GM12878 (cell line): ENCODE data around the gene EVA1A. TPM values are rescaled to one million over a fixed set of nuclear protein-coding genes. Genes with fewer than 3 reads are reported as not detected.

ENCODE experiments used
- ATAC-seq: fragments of 200-7000 bp; cut with Tn5 transposase; 3 replicates; pipeline ENCODE4 v1.9.1; 2020; ENCODE audit warnings: mild to moderate bottlenecking, moderate library complexity
- BruUV-seq: library from RNA; stranded (reverse); fragments of 400-500 nt; replicated peaks from 2 replicates; lab custom pipeline; 2021; lab: Mats Ljungman, UMichigan
- CTCF ChIA-PET: fragments of 300-600 bp; sonication (Branson Sonifier 250); formaldehyde crosslinking; extraction: SDS; loops from one replicate; lab custom pipeline; 2021; ENCODE audit warnings: inconsistent platforms; lab: Yijun Ruan, JAX
- POLR2A ChIA-PET: fragments of 350-600 bp; formaldehyde crosslinking; extraction: SDS; loops from one replicate; lab custom pipeline; 2021; ENCODE audit warnings: inconsistent platforms; lab: Charles Lee
- RAD21 ChIA-PET: fragments of 300-600 bp; sonication (Branson Sonifier 250); formaldehyde crosslinking; loops from one replicate; lab custom pipeline; 2023; ENCODE audit warnings: antibody characterized with exemption; ENCODE audit not compliant: unreplicated experiment; lab: Charles Lee
- SMC1A ChIA-PET: fragments of 300-600 bp; sonication (Branson Sonifier 250); formaldehyde crosslinking; loops from one replicate; lab custom pipeline; 2023; ENCODE audit not compliant: unreplicated experiment, uncharacterized antibody; lab: Charles Lee
- DNase-seq: peaks from one replicate; pipeline ENCODE4 v3.0.0-alpha.2; 2011; ENCODE audit warnings: low read depth, low spot score
- FAIRE-seq: peaks from 3 replicates; lab custom pipeline; 2011; peaks lifted over from hg19 to GRCh38; lab: Jason Lieb, UNC
- H2AFZ ChIP-seq: 2 replicates; pipeline ENCODE4 v1.6.0; 2011; ENCODE audit warnings: low read depth, low read length, control low read depth; ENCODE audit not compliant: control insufficient read depth
- H3K27ac ChIP-seq: 2 replicates; pipeline ENCODE4 v1.5.1; 2011; ENCODE audit warnings: control low read depth; ENCODE audit not compliant: control insufficient read depth, insufficient read depth
- H3K27me3 ChIP-seq, 2 experiments: replicated peaks in 1 of 2; 2 replicates each; pipeline versions ENCODE4 v1.6.0 to v1.6.1; 2011; ENCODE audit warnings: low read length in 1 of 2; ENCODE audit not compliant: control insufficient read depth in 2 of 2, insufficient read depth in 2 of 2
- H3K36me3 ChIP-seq, 2 experiments: 2 replicates each; pipeline ENCODE4 v1.5.1; 2011; ENCODE audit warnings: low read length in 1 of 2; ENCODE audit not compliant: control insufficient read depth in 2 of 2, insufficient read depth in 2 of 2
- H3K4me1 ChIP-seq: 2 replicates; pipeline ENCODE4 v1.6.1; 2011; ENCODE audit warnings: mild to moderate bottlenecking, low read length, moderate library complexity, mixed read lengths; ENCODE audit not compliant: control insufficient read depth, insufficient read depth
- H3K4me2 ChIP-seq: 2 replicates; pipeline ENCODE4 v1.6.0; 2011; ENCODE audit warnings: control low read depth; ENCODE audit not compliant: control insufficient read depth, insufficient read depth
- H3K4me3 ChIP-seq: fragments of 200-600 bp; sonication (generic); 2 replicates; pipeline ENCODE4 v1.5.1; 2016
- H3K79me2 ChIP-seq: 2 replicates; pipeline ENCODE4 v1.6.0; 2011; ENCODE audit warnings: low read length; ENCODE audit not compliant: control insufficient read depth, insufficient read depth
- H3K9ac ChIP-seq: 2 replicates; pipeline ENCODE4 v1.8.0; 2011; ENCODE audit warnings: low read length, control low read depth, mixed read lengths; ENCODE audit not compliant: control insufficient read depth, insufficient read depth
- H3K9me3 ChIP-seq: replicated peaks from 3 replicates; pipeline ENCODE4 v1.5.1; 2011; ENCODE audit warnings: mild to moderate bottlenecking, low read length; ENCODE audit not compliant: control insufficient read depth, insufficient read depth
- H4K20me1 ChIP-seq: 2 replicates; pipeline ENCODE4 v1.6.0; 2011; ENCODE audit not compliant: control insufficient read depth, insufficient read depth
- BHLHE40 ChIP-seq, 2 experiments: fragments of 450-650 bp in 1 of 2; IDR thresholded peaks; 2 replicates each; pipeline ENCODE4 v1.6.1; 2011 to 2017; ENCODE audit warnings: low read depth in 2 of 2, borderline replicate concordance in 1 of 2, improper control_type of control experiment in 1 of 2, low read length in 1 of 2, mild to moderate bottlenecking in 1 of 2
- KLF5 ChIP-seq: fragments of 450-650 bp; IDR thresholded peaks from 2 replicates; pipeline ENCODE4 v1.6.1; 2014; ENCODE audit warnings: mild to moderate bottlenecking; ENCODE audit not compliant: partially characterized antibody
- LARP7 ChIP-seq: fragments of 450-650 bp; IDR thresholded peaks from 2 replicates; pipeline ENCODE4 v1.6.1; 2017; ENCODE audit warnings: mild to moderate bottlenecking
- MEF2B ChIP-seq: fragments of 450-650 bp; IDR thresholded peaks from 2 replicates; pipeline ENCODE4 v1.6.1; 2018; ENCODE audit warnings: mild to moderate bottlenecking, moderate library complexity; ENCODE audit not compliant: partially characterized antibody, poor library complexity, severe bottlenecking
- MTA3 ChIP-seq: IDR thresholded peaks from 2 replicates; pipeline ENCODE4 v1.6.1; 2012; ENCODE audit warnings: low read length, inconsistent platforms, borderline replicate concordance
- SREBF2 ChIP-seq: IDR thresholded peaks from 2 replicates; pipeline ENCODE4 v1.6.1; 2012; ENCODE audit warnings: mild to moderate bottlenecking, low read length
- SUPT20H ChIP-seq: IDR thresholded peaks from 2 replicates; pipeline ENCODE4 v1.6.1; 2011; ENCODE audit warnings: low read depth, mild to moderate bottlenecking, low read length, moderate library complexity, borderline replicate concordance; ENCODE audit not compliant: control insufficient read depth
- SUZ12 ChIP-seq: fragments of 200-600 bp; sonication (generic); IDR thresholded peaks from one replicate; pipeline ENCODE4 v1.6.1; 2018; ENCODE audit warnings: antibody characterized with exemption, mild to moderate bottlenecking; ENCODE audit not compliant: unreplicated experiment
- TCF12 ChIP-seq: IDR thresholded peaks from 2 replicates; pipeline ENCODE4 v1.6.1; 2011; ENCODE audit warnings: low read depth, mild to moderate bottlenecking, low read length
- WRNIP1 ChIP-seq: IDR thresholded peaks from 2 replicates; pipeline ENCODE4 v1.6.1; 2011; ENCODE audit warnings: low read depth, low read length, improper control_type of control experiment, borderline replicate concordance
- ZSCAN29 ChIP-seq: fragments of 450-650 bp; IDR thresholded peaks from 2 replicates; pipeline ENCODE4 v1.6.1; 2017; ENCODE audit warnings: mild to moderate bottlenecking, moderate library complexity
- WGBS: methylation state at CpG from one replicate; pipeline ENCODE4 v1.1.6; 2016; ENCODE audit warnings: low lambda C conversion rate; ENCODE audit not compliant: insufficient replicate concordance, insufficient coverage; ENCODE audit errors: missing lambda C conversion rate; 5-methylcytosine and 5-hydroxymethylcytosine counted together
- in situ Hi-C: fragments of 300-500 bp; cut with MboI; formaldehyde crosslinking; loops from 9 replicates; pipeline ENCODE4 v1.14.3; 2018; ENCODE audit warnings: mixed read lengths
- intact Hi-C: fragments of 100-400 bp; cut with micrococcal nuclease; formaldehyde crosslinking; loops from one replicate; pipeline ENCODE4 v1.14.2; 2022; ENCODE audit not compliant: unreplicated experiment
- polyA plus RNA-seq, 11 experiments: library from polyadenylated mRNA; depleted of rRNA in 4 of 11; unstranded in 6 of 11; stranded (reverse) in 5 of 11; fragments of >200 nt; fragmentation: Nextera tagmentation in 4 of 11; fragmentation: Illumina TruSeq in 1 of 11; extraction: Ambion mirVana in 4 of 11; extraction: Trizol in 1 of 11; gene quantifications; 1 replicate in 1 of 11; 2 replicates in 10 of 11; pipeline versions ENCODE4 v1.2.1 to v1.2.3, GENCODE V29; 2011 to 2016; ENCODE audit warnings: inconsistent platforms in 2 of 11, missing spikeins in 2 of 11, low read depth in 1 of 11
- total RNA-seq, 4 experiments: library from RNA; depleted of rRNA in 3 of 4; stranded (reverse); fragments of >200 nt in 3 of 4; fragmentation: Illumina TruSeq in 1 of 4; extraction: Trizol in 1 of 4; gene quantifications; 2 replicates each; pipeline versions ENCODE4 v1.2.1 to v1.2.3, GENCODE V29; 2013 to 2021
- TF ChIP-seq, protein P1 (sequence below): IDR thresholded peaks from 2 replicates; pipeline ENCODE4 v1.6.1; 2012; ENCODE audit warnings: improper control_type of control experiment, low read depth, low read length; ENCODE audit not compliant: insufficient replicate concordance
- TF ChIP-seq, protein P2 (sequence below): fragments of 450-650 bp; IDR thresholded peaks from 2 replicates; pipeline ENCODE4 v1.6.1; 2017; ENCODE audit warnings: antibody characterized with exemption, mild to moderate bottlenecking, moderate library complexity
- TF ChIP-seq, protein P3 (sequence below): fragments of 450-650 bp; IDR thresholded peaks from 2 replicates; pipeline ENCODE4 v1.6.1; 2017; ENCODE audit warnings: borderline replicate concordance

The EVA1A gene
- total and polyA plus RNA-seq, 10 of the 15 experiments (the other 5 are each of a cell fraction or from before 2014, with no cell fraction given): 0.13 to 1.0 (median 0.34) TPM; not detected in 5

DNA sequence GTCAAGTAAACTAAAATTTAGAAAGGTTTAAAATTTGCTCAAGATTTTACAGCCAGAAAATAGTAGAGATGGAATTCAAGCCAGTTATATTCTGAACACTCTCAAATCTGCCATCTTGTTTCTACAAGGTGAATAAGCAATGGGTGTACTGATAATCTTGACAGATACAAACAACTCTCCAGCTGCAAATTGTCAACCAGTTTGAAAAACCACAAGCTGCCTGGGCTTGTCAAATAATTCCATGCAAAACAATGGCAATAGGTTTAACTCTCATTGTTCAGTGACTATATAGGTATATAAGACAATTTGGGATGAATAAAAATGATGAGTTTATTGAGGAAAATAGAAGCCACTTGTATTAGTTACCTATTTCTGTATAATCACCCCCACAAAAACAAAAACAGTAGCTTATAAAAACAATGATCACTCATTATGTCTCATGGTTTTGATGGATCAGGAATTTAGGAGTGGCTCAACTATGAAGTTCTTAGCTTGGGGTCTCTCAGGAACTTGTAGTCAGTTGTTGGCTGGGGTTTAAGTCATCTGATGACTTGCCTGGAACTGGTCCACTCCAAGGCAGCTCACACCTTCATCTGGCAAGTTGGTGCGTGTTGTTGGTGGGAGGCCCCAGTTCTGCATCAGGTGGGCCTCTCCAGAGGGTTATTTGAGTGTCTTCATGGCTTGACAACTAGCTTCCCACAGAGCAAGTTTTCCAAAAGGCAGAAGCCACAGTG lies 12.6 kb upstream of the EVA1A start:
- Histone ChIP-seq H3K9ac (no peak overlapping the region), H3K4me2 (no peak overlapping the region), H3K79me2 (no peaks in the 10 kb centered on the region), H3K27ac (no peak overlapping the region), H4K20me1 (no peaks in the 10 kb centered on the region), H3K36me3 (no peaks in the 10 kb centered on the region), H3K27me3 (no peaks in the 10 kb centered on the region), H3K4me1 (no peaks in the 10 kb centered on the region), H3K4me3 (no peak overlapping the region), H2AFZ (no peak overlapping the region), H3K9me3 (no peaks in the 10 kb centered on the region)
- 0% methylated on average over 1 of the region's 1 CpG for WGBS
- POLR2A ChIA-PET: no interaction called here
- no peak for FAIRE-seq
- RAD21 ChIA-PET: no interaction called here
- CTCF ChIA-PET: interaction anchor here (1.1 to 1.5 kb wide), 4 partner anchors 9 to 55 kb away, joined by 3 to 4 read pairs (median 3); no protein-coding TSS in a partner anchor
- SMC1A ChIA-PET: interaction anchor here (0.6 to 1.8 kb wide), 3 partner anchors 13 to 347 kb away, joined by 3 to 4 read pairs (median 3); no protein-coding TSS in a partner anchor
- in situ Hi-C loops: no loop called here
- ATAC-seq: no peak
- BruUV-seq: no TSS peak
- DNase-seq: no peak
- intact Hi-C loops: no loop called here
- TF ChIP-seq MEF2B: no peak
- no peak for TF ChIP-seq KLF5
- TF ChIP-seq MTA3: no peak
- TF ChIP-seq, protein P1, sequence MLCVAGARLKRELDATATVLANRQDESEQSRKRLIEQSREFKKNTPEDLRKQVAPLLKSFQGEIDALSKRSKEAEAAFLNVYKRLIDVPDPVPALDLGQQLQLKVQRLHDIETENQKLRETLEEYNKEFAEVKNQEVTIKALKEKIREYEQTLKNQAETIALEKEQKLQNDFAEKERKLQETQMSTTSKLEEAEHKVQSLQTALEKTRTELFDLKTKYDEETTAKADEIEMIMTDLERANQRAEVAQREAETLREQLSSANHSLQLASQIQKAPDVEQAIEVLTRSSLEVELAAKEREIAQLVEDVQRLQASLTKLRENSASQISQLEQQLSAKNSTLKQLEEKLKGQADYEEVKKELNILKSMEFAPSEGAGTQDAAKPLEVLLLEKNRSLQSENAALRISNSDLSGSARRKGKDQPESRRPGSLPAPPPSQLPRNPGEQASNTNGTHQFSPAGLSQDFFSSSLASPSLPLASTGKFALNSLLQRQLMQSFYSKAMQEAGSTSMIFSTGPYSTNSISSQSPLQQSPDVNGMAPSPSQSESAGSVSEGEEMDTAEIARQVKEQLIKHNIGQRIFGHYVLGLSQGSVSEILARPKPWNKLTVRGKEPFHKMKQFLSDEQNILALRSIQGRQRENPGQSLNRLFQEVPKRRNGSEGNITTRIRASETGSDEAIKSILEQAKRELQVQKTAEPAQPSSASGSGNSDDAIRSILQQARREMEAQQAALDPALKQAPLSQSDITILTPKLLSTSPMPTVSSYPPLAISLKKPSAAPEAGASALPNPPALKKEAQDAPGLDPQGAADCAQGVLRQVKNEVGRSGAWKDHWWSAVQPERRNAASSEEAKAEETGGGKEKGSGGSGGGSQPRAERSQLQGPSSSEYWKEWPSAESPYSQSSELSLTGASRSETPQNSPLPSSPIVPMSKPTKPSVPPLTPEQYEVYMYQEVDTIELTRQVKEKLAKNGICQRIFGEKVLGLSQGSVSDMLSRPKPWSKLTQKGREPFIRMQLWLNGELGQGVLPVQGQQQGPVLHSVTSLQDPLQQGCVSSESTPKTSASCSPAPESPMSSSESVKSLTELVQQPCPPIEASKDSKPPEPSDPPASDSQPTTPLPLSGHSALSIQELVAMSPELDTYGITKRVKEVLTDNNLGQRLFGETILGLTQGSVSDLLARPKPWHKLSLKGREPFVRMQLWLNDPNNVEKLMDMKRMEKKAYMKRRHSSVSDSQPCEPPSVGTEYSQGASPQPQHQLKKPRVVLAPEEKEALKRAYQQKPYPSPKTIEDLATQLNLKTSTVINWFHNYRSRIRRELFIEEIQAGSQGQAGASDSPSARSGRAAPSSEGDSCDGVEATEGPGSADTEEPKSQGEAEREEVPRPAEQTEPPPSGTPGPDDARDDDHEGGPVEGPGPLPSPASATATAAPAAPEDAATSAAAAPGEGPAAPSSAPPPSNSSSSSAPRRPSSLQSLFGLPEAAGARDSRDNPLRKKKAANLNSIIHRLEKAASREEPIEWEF: no peak
- no peak for TF ChIP-seq TCF12
- TF ChIP-seq BHLHE40 (IDR thresholded peaks at IDR 0.05; ENCODE audit: borderline replicate concordance in 1 of 2, low read depth in 2 of 2, low read length in 1 of 2): no peak
- no peak for TF ChIP-seq SUZ12
- no peak for TF ChIP-seq ZSCAN29
- no peak for TF ChIP-seq WRNIP1
- TF ChIP-seq SUPT20H: no peak
- TF ChIP-seq, protein P2, sequence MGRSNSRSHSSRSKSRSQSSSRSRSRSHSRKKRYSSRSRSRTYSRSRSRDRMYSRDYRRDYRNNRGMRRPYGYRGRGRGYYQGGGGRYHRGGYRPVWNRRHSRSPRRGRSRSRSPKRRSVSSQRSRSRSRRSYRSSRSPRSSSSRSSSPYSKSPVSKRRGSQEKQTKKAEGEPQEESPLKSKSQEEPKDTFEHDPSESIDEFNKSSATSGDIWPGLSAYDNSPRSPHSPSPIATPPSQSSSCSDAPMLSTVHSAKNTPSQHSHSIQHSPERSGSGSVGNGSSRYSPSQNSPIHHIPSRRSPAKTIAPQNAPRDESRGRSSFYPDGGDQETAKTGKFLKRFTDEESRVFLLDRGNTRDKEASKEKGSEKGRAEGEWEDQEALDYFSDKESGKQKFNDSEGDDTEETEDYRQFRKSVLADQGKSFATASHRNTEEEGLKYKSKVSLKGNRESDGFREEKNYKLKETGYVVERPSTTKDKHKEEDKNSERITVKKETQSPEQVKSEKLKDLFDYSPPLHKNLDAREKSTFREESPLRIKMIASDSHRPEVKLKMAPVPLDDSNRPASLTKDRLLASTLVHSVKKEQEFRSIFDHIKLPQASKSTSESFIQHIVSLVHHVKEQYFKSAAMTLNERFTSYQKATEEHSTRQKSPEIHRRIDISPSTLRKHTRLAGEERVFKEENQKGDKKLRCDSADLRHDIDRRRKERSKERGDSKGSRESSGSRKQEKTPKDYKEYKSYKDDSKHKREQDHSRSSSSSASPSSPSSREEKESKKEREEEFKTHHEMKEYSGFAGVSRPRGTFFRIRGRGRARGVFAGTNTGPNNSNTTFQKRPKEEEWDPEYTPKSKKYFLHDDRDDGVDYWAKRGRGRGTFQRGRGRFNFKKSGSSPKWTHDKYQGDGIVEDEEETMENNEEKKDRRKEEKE: no peak
- no peak for TF ChIP-seq LARP7
- no peak for TF ChIP-seq SREBF2
- TF ChIP-seq, protein P3, sequence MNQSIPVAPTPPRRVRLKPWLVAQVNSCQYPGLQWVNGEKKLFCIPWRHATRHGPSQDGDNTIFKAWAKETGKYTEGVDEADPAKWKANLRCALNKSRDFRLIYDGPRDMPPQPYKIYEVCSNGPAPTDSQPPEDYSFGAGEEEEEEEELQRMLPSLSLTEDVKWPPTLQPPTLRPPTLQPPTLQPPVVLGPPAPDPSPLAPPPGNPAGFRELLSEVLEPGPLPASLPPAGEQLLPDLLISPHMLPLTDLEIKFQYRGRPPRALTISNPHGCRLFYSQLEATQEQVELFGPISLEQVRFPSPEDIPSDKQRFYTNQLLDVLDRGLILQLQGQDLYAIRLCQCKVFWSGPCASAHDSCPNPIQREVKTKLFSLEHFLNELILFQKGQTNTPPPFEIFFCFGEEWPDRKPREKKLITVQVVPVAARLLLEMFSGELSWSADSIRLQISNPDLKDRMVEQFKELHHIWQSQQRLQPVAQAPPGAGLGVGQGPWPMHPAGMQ: no peak
